Activated CD8-positive, alpha-beta memory T cell treated with anti-CD3 and anti-CD28 coated beads for 24 hours (primary cell): ENCODE results near the gene RBM39.
"Not testable (repeated sequence)": the region's sequence is repeated elsewhere in the genome, so short reads cannot be mapped to it uniquely, and the experiment has no call there.

Experiments
- DNase-seq: peaks from one replicate; pipeline ENCODE4 v3.0.0-alpha.2; 2020

Gene RBM39

DNA sequence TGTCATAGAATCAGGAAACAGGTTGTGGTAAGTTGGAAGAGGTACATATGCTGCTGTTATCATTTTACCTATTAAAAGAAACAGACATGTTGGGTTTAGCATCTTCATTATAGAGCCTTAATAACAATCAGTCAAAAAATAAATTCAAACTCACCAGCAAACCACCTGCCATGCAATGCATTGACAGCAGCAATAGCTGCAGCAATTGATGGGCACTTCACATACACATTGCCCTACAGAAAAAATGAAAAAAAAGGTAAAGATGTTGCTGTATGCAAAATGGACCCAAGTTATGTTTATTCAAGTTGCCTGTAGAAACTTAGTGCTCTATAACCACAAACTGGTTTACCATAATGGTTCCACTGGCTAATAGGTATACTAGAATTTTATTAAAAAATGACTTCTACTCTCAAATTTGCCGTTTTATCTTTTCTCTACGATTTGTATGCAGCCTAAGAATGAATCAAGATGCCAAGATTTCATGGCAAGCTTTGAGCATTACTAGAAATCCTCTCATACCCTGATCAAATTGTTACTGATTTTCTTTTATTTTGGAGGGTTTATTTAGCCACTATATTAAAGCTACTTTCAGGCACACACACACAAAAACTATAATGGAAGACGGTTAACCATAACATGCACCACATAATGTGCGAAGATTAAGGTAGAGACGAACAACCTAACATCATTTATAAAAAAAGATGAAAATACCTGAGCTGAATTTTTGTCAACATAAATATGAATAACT is 37.4 kb downstream of the RBM39 start:
- no peak for DNase-seq

DNA sequence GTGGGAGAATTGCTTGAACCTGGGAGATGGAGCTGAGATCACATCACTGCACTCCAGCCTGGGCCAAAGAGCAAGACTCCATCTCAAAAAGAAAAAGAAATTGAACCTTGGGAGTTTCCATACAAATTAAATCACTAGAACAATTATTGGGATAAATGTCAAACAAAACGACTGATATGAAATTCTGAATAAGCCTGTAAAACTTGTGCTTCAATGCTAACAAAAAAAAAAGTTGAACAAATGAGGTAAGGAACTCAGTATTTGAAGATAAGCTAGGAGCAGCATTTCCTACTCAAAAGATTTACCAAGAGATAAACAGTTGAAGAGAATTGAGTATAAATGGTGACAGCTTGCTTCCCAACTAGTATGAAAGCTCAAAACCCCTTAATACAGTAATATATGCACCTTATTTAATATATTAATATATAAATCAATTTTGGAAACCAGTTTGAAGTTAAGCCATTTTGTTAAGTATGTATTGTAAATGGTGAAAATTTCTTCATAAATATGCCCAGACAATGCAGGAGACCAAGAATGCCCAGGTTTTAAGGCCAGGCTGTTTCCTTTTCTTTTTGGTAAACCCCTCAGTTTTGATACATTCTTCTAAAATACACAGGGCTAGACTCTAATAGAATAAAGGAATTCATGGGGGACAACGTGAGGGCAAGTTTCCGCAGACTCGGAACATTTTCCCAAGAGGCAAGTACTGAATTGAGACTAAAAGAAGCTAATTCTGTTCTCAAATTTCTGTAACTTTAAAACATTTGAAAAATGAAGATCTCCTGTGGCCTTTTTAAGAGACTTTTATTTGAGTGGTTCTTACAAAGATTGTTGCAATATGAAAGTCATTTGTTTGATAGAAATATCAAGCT is 39.0 kb downstream of the RBM39 start:
- DNase-seq, result peak; percentile 1

DNA sequence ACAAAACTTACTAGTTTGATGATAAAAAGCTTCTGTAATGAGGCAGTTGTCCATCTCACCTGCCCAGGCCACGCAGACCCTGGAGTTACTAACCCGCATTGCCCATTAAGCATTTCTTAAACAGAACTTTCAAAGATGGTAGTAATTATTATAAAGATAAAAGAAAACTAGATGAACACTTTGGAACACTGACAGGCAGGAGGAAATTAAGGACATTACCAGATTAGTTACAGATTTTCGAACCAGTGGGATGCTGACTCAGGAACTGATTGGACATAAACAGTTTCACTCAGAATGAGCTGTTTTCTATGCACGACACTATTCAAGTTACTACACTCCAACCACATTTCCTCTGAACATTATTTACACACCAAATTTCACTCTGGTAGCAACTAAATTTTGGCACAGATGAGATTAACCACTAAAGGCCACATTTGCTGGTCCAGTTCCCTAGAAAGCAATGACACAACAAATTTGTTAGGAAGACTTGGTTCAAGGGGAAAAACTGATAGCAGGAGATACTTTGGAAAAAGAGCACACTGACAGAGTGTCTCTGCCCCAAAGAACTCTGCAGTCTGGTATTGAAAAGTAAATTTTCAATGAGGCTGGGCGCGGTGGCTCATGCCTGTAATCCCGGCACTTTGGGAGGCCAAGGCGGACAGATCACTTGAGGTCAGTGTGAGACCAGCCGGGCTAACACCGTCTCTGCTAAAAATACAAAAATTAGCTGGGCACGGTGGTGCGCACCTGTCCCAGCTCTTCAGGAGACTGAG is 39.8 kb downstream of the RBM39 start:
- DNase-seq, result peak; percentile 59

DNA sequence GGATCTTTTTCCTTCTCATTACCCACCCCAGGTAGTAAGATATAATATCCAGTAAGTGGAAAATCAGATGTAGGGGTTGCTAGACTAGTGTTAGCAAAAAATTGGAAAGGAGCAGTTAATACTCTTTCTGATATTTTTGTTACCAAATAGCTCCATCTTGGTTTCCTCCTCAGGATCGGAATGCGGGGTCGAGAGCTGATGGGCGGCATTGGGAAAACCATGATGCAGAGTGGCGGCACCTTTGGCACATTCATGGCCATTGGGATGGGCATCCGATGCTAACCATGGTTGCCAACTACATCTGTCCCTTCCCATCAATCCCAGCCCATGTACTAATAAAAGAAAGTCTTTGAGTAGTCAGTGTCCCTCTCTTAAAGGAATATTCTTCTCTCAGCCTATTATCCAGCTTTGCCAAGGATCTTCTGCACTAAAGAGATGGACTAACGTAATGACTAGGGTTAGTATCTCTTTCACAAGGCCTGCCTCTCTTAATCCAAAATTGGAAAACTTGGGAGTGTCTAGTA is 41.4 kb downstream of the RBM39 start:
- DNase-seq, result peak; percentile 54

DNA sequence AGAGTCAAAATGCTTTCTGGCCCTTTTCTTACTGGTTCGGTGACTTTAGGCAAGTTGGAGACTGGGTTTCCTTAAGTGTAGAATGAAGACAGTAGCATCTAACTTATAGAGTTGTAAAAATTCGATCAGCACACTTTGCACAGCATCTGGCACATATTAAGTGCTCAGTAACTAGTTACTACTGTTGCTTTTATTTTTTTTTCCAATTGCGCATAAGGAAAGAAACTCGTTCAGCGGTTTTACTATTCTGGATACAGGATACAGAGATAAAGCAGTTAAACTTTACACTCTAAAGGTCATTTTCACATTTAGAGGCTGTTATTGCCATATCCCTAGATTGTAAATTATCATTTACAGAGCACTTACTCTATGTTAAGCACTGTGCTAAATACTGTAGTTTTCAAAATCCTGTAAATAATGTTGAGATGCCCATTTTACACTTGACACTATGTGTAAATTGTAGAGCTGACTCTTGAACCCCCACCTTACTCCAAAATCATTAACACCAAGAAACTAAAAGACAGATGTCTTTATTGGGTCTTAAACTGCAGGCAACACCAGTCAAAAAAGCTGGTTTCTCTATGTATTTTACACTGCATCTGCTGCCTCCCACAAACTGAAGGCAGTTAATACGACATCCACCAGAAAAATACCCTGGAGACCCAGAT is 42.0 kb downstream of the RBM39 start:
- peak; percentile 21 for DNase-seq

DNA sequence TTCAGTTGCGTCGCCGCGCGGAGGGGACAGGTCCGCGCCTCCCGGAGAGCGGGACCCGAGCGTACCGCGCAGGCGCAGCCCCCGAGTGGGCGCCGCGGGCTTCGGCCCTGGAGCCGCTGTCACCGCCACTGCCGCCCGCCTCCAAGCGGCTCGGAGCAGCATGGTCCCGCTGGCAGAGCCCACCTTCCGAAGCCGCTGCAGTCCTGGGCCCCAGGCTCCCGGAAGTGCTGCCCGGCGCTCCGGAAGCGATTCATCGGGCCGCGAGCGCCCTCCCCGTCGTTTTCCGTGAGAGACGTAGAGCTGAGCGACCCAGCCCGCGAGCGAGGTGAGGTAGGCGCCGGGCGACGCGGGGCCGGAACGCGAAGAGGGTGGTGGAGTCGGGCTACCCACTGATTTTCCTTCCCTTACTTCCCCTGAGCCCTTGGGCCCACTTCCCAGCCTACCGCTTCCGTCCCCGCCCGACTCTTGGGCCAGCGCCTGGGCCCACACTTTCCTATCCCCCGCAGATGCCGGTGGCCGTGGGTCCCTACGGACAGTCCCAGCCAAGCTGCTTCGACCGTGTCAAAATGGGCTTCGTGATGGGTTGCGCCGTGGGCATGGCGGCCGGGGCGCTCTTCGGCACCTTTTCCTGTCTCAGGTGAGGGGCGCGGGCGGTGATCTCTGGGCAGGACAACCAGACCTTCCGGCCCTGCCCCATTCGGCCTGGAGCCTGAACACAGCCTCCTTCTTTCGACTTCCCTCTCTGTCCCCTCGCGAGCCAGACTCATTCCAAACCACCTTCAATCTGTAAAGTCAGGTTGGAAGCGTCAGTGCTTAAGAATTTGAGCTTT is 42.7 kb downstream of the RBM39 start, which contains the start of the genes NFS1 and ROMO1:
Gene NFS1 (minus strand): TSS at position 226 of the 830 bp plus-strand sequence. CDS start 64 bp downstream, at position 162.
Gene ROMO1 (plus strand): TSS at position 279 of the 830 bp plus-strand sequence. CDS start 228 bp downstream, at position 507.
- peak; percentile 93 for DNase-seq

DNA sequence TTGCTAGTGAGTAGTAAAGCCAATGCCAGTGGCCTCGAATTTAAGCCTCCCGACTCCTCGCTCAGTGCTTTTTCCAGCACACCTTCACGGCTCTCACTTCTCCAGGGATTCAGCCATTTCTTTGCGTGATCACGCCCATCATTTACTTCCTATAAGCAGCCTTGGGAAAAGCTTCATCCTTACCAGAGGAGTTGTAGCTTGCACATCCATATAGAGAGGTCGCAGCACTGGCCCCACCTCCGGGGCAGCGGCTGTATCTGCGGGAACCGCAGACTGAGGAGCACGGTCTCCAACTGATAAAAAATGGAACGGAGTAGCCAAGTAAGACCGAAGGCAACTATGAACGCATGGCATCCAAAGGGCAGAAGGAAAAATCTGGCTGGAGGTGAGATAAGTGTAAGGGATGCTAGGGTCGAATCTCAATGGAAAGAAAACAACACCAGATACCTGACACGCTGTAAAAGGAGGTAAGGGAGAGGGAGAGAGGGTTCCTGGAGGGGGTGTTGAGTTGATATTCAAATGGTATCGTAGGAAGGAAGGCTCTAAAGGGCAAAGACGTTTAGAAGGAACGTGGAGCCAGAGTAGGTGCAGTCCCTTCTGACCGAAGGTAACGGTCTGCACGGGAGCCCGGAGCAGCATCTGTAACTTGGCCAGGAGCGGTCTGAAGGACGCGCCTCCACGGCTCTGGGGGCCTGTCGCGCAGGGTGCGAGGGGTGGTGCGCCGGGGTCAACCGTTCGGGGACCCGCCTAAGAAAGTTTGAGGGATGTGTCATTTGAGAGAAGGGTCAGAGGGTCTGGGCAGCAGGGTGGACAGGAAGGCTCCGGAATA is 43.5 kb downstream of the RBM39 start:
- DNase-seq, result peak; percentile 65

DNA sequence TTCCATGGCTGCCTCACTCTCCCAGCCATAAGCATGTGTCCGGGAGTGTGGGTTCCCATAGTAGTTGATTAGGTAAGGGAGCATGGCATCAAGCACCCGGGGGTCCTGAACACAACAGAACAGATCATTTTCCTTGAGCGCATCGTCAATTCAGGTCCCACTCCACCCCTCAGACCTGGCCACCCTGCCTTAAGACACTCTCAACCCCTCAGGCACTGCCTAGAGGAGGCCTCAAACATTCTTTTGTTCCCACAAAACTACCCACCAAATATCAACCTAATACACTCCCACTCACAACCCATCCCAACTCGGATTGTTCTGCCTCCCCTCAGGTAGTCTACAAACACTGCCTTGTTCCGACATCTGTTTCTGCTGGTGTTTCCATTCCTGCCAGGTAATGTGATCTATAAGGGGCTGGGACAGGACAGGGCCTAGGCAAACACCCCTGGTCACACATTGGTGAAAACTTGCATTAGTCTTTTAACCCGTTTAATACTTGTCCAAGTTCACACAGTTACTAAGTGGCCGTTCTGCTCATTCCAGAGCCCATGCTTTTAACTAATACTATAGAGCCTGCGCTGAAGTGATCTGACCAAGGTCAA is 44.3 kb downstream of the RBM39 start:
- peak; percentile 49 for DNase-seq

DNA sequence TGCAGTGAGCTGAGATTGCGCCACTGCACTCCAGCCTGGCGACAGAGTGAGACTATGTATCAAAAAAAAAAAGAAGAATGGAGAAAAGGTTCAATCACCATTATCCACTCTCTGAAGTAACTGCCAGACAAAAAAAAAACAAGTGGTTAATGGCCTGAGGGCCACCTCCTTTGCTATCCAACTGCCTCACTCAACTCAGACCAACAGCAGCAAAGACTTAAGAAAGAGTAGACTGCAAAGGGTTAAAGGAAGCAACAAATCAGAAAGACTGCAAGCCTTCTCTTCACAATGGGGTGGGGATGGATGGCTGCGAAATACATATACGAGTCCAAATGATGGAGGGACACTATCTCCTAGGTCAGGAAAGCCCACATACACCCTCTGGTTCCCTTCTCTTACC is 46.1 kb downstream of the RBM39 start:
- DNase-seq, result peak; percentile 9

DNA sequence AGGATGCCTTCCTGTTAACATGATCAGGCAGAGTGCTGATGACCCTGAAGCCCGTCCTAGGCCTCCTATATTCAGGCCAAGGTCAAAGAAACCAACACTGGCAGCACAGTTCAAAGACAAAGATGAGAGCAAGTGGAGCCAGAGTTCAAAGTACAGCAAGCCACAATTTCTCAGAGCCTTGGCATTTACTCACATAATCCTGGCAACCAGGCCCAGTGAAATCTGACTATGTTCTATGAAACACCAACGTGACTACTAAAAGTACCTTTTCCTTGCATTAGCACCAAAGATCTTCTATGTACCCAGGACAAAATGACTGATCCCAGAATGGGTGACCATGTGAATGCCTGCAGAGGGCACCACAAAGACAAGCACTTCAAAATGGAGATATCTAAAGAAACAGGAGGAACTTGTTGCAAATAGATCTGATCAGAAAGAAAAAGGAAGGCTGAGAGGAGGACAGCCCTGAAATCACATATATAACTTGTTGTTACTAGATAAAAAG is 46.8 kb downstream of the RBM39 start:
- DNase-seq, result peak; percentile 21

DNA sequence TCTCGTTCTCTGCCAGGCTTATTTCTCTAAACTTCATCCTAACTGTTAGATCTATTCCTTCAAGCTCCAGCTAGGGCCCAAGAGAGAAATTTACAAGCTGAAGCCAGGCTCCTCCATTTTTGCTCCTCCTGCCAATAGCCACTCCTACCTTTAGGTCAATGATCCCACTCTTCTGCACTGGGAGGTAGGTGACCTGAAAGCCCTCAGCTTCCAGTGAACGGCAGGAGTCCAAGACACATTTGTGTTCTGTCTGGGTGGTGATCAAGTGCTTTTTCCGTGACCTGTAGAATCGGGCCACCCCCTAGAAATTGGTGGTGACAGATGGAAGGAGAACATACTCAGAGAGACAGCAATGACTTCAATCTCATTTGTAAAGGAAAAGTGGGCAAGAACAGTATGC is 51.8 kb downstream of the RBM39 start:
- DNase-seq, result peak; percentile 11

DNA sequence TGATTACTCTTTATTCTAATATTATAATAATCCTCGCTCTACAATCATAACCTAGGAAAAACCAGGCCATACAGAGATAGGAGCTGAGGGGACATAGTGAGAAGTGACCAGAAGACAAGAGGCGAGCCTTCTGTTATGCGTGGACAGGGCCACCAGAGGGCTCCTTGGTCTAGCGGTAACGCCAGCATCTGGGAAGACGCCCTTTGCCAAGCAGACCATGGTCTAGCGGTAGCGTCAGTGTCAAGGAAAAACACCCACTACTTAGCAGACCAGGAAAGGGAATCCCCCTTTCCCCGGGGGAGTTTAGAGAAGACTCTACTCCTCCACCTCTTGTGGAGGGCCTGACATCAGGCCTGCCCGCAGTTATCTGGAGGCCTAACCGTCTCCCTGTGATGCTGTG is 55.2 kb downstream of the RBM39 start:
- DNase-seq, result peak; percentile 53

DNA sequence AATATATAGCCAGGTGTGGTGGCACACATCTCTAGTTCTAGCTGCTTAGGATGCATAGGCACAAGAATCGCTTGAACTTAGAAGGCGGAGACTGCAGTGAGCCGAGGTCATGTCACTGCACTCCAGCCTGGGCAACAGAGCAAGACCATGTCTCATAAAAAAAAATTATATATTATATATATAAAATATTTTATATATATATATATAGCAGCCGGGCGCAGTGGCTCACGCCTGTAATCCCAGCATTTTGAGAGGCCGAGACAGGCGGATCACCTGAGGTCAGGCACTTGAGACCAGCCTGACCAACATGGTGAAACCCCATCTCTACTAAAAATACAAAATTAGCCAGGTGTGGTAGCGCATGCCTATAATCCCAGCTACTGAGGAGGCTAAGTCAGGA is 56.7 kb downstream of the RBM39 start:
- DNase-seq, result not testable (repeated sequence)

DNA sequence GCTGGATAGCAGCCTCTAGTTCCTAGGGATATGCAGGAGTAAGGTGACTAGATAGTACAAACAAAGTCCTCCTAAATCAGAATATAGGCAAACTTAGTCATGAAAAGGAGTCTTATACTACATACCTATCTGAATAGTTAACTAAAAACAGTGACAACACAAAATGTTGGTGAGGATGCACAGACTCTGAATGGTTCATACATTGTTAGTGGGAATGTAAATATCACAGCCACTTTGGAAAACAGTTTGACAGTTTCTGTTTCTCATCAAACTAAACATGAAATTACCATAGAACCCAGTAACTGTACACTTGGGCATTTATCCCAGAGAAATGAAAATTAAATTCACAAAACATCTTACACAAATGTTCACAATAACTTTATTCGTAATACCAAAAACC is 60.1 kb downstream of the RBM39 start:
- DNase-seq, result no peak

DNA sequence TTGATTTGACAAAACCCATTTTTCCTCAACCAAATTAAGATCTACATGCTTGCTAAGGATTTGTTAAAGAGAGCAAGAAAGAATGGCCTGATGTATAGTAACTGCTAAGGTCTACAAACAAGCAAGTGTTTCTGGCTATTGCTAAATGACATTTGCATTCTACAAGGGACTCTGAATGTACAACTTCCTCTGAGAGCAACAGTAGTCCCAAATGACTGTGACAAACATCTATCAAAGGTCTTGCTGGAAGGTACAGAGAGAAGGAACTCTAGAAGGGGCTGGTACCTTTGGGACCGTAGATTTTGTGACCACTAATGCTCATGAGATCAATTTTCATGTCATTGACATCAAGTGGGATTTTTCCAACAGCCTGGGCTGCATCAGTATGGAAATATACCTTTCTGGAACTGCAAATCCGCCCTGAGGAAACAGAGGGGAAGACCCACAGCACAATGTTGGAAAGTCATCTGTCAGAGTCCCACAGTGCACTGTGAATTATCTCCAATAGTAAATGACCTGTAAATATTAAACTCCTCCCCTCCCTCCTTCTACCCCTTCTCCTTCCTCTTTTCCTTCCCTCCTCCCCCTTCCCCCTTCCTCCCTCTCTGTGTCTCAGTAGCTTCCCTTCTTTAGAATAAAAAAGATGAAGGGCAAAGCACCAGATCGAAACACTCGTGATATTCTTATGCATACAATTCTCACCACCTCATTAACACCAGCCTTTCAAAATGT is 61.4 kb downstream of the RBM39 start:
- DNase-seq, result no peak

DNA sequence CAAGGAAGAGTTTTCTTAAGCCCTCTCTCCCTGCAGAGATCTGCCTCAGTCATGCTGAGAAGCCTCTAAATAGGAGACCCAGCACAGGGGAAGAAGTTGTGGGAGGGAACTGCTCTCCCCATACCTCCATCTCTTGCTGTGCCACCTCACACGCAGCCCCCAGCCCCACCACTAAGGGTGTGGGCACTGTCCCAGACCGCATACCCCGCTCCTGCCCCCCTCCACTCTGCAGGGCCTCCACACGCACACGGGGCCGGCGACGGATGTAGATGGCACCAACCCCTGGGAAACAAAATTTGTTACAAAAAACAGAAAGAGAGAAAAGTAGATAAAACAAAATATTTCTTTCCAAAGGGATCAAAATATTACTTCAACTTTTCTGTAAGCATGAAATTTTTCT is 67.1 kb downstream of the RBM39 start:
- DNase-seq, result peak; percentile 28

DNA sequence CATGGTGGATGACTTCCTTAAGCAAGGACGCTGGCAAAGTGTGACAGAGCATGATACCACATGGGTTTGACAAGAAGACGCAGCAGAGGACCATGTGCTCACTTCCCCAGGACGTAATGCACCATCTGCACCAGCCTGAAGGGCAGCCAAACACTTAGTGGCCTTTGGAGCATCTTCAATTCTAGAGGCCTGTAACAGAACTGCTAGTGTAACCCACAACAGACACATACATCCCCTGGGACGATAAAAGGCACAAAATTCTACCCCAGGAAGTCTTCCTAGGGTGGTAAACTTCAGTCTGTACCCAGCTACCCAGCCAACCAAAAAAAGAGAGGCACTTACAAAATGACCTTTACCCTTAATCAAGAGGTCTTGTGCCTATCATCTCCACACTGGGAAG is 68.2 kb downstream of the RBM39 start:
- DNase-seq, result no peak

DNA sequence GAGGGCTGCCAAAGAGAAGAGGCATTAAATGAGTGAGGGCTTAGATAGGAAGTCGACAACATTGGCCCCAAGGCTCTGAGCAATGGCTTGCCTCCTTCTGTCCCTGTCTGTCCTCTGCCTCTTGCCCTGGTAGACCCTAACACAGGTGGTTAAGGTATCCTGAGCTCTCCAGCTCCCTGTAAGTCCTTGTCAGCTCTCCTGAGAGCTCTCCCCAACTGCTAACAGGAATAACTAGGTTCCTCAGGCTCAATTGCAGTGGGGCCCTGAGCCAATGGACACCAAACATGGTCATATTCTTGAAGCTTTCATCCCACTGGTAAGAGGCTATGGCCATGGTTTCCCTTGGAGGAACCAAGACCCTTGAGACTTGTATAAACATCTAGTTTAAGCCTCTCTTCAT is 72.4 kb downstream of the RBM39 start:
- no peak for DNase-seq

DNA sequence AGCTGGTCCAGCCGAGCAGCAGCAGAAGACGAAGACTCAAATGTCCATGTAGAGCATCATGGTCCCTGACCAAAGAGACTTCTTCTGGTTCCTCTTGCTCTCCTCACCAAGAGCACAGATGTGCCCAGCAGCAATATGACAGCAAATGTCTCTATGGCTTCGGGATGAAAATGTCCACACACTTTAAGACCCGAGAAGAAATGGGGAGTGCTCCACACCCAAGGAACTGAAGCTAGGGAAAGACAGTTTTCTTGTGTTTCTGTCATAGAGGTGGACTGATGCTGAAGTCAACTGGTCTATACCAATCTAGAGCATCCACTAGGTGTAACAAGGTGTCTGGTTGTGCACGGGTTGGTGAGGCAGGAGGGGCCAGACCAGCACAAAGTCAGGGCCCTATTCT is 72.8 kb downstream of the RBM39 start:
- no peak for DNase-seq
